Activated CD4-positive, alpha-beta T cell treated with anti-CD3 and anti-CD28 coated beads, Interleukin-2, amount 10 ng/mL, durations not matched to agents 7 days and 5 days (primary cell): Measurements from ENCODE around the gene MCRS1. TPM values are rescaled to one million over a fixed set of nuclear protein-coding genes. Genes with fewer than 3 reads are reported as not detected.
A peak's percentile ranks its signal among the peaks of the same experiment; 100 is the strongest.

Experiments
- CTCF ChIA-PET: fragments of 350-600 bp; sonication (Branson Sonifier 250); formaldehyde crosslinking; loops from one replicate; lab custom pipeline; 2021; ENCODE audit warnings: antibody characterized with exemption; lab: Charles Lee
- POLR2A ChIA-PET: fragments of 350-600 bp; sonication (Branson Sonifier 250); formaldehyde crosslinking; loops from one replicate; lab custom pipeline; 2021; ENCODE audit warnings: antibody characterized with exemption; lab: Charles Lee
- DNase-seq: peaks from one replicate; pipeline ENCODE4 v3.0.0-alpha.2; 2020
- H3K27ac Mint-ChIP-seq: one replicate; pipeline ENCODE4 v1.8.0; 2021; ENCODE audit warnings: mild to moderate bottlenecking, moderate library complexity, mixed read lengths
- H3K27me3 Mint-ChIP-seq: one replicate; pipeline ENCODE4 v1.8.0; 2021; ENCODE audit warnings: mixed read lengths
- H3K36me3 Mint-ChIP-seq: one replicate; pipeline ENCODE4 v1.8.0; 2021; ENCODE audit warnings: low read depth, mixed read lengths
- H3K4me1 Mint-ChIP-seq: one replicate; pipeline ENCODE4 v1.8.0; 2021; ENCODE audit warnings: mixed read lengths
- H3K4me3 Mint-ChIP-seq: one replicate; pipeline ENCODE4 v1.8.0; 2021; ENCODE audit warnings: mild to moderate bottlenecking, moderate library complexity, mixed read lengths
- H3K9me3 Mint-ChIP-seq: one replicate; pipeline ENCODE4 v1.8.0; 2021; ENCODE audit warnings: mixed read lengths
- total RNA-seq, 2 experiments: library from RNA; stranded (reverse); gene quantifications; one replicate each; pipeline ENCODE4 v1.2.3, GENCODE V29; 2021

The MCRS1 gene
- total RNA-seq, 2 experiments from 2014 or later: 85.3 to 89.2 TPM

DNA sequence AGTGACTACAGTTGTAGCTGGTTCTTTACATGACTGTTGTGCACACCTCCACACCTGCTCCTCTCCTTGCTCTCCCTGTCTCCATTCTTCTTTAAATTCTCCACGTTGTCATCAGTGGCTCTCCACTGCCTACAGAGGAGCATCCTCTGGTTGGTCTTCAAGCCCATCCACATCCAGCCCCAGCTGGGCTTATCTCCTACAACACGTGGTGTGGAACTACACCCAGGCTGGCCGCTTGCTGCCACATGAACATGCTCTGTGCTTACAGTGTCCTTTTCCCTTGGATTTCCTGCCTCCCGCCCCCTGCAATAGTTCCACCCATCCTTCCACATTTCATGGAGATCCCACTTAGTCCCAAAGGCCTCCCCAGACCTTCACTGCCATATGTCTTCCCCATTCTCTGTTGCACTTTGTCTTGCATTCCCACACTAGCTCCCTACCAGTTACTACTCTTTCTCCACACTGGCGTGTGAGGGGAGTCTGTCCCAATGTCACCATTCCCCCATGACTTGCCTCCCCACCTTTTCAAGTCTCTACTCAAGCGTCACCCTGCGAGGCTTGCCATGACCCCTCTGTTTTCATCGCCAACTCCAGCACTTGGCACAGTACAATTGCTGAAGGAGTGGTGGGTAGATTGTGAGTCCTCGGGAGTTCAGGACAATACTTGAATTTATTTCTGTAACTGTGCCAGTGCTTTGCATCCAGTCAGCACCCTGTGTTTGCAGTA, 9.8 kb upstream of the MCRS1 start:
- H3K4me1 Mint-ChIP-seq: peaks cover 22% of the 10 kb centered on the region
- ChIA-PET CTCF (interaction anchor here (1.0 to 4.0 kb wide), 4 partner anchors 7 to 219 kb away, joined by 3 to 22 read pairs (median 4); no protein-coding TSS in a partner anchor), POLR2A (no interaction called here)
- no peaks in the 10 kb centered on the region for H3K27me3 Mint-ChIP-seq
- no peak for DNase-seq
- no peak overlapping the region for H3K4me3 Mint-ChIP-seq
- H3K9me3 Mint-ChIP-seq: no peaks in the 10 kb centered on the region
- no peak overlapping the region for H3K27ac Mint-ChIP-seq
- H3K36me3 Mint-ChIP-seq: peaks cover 4% of the 10 kb centered on the region

DNA sequence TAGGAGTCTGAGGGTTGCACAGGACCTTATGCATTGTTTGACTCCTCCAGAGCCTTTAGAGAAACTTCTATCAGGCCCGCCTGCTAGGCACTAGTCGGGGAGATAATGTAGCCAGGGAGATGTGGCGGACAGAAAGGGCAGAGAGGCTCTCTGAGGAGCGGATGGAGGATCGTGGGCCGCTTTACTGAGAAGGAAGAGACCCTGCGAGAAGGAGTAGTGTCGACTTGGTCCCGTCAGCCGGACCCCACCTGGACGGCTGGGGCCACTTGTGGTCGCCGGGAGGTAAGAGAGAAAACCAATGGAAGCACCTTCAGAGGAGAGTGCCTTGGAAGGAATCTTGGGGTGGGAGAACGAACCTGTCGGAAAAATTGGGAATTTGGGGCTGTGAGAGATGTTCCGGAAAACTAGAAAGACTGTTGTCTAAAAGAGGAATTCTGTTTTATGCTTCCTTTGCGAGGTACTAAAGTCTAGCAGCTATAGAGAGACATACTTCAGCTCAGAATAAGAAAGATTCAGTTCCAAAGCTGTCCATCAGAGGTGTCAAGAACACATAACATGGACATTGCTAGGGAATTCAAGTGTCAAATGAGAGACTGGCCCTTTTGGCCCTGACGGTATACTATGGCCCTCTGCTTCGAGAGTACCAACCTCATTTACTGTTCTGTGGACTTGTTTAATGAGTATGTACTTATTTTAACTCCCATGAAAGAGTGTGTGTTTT, 660 bp upstream of the MCRS1 start:
- Mint-ChIP-seq H3K27me3 (no peaks in the 10 kb centered on the region), H3K4me1 (peaks cover 55% of the 10 kb centered on the region), H3K4me3 (peak overlapping the region; percentile 91), H3K9me3 (no peaks in the 10 kb centered on the region), H3K36me3 (peaks cover 23% of the 10 kb centered on the region), H3K27ac (peak overlapping the region; percentile 99)
- POLR2A ChIA-PET: interaction anchor here (0.6 kb wide), 1 partner anchor 945 kb away, joined by 7 read pairs; no protein-coding TSS in a partner anchor
- no peak for DNase-seq
- CTCF ChIA-PET: interaction anchor here (0.6 to 5.4 kb wide), 3 partner anchors 9 to 379 kb away, joined by 3 to 22 read pairs (median 3); no protein-coding TSS in a partner anchor

DNA sequence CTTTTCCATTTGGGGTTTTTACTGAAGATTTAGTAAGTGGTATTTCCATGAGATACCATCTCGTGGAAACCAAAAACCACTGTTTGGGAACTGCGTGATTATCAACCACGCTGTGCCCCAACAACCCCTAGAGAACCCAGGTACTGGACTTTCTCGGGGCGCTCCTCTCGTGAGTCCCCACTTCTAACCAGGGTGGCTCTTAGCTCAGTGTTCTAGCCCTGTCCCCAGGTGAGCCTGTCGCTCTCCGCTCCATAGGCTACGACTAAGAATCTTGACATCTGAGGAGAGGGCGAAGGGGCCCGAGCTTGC, 686 bp downstream of the MCRS1 start:
- H3K4me1 Mint-ChIP-seq: peaks cover 65% of the 10 kb centered on the region
- CTCF ChIA-PET: interaction anchor here (0.6 to 1.8 kb wide), 8 partner anchors 9 to 559 kb away, joined by 3 to 5 read pairs (median 3); no protein-coding TSS in a partner anchor
- no peaks in the 10 kb centered on the region for H3K9me3 Mint-ChIP-seq
- POLR2A ChIA-PET: no interaction called here
- peaks cover 32% of the 10 kb centered on the region for H3K36me3 Mint-ChIP-seq
- H3K4me3 Mint-ChIP-seq: peak overlapping the region; percentile 91
- no peaks in the 10 kb centered on the region for H3K27me3 Mint-ChIP-seq
- peak overlapping the region; percentile 99 for H3K27ac Mint-ChIP-seq
- no peak for DNase-seq

DNA sequence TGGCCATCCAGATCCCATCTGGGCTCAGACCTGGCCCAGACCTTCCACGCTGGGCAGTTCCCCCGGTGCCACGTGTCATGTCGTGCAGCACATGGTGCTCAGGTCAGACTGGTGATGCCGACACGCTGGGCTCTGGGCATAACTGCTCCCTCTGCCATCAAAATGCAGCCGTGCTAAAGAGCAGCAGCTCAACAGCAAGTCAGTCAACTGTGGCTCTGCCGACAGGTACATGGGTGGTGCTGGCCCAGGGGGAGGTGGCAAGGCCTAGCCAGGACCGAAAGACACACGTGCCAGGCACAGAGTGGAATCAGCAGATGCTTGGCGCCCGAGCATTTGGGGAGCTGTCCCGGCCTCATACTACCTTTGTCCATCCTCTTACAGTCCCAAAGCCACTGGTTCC, 1.6 kb downstream of the MCRS1 start:
- H3K27me3 Mint-ChIP-seq: no peaks in the 10 kb centered on the region
- DNase-seq: no peak
- ChIA-PET CTCF (interaction anchor here (0.6 to 1.8 kb wide), 5 partner anchors 8 to 560 kb away, joined by 3 to 5 read pairs (median 3); partner anchors contain the start of gene KCNH3), POLR2A (no interaction called here)
- H3K27ac Mint-ChIP-seq: peak overlapping the region; percentile 99
- H3K4me3 Mint-ChIP-seq: peak overlapping the region; percentile 91
- peaks cover 35% of the 10 kb centered on the region for H3K36me3 Mint-ChIP-seq
- peaks cover 70% of the 10 kb centered on the region for H3K4me1 Mint-ChIP-seq
- H3K9me3 Mint-ChIP-seq: no peaks in the 10 kb centered on the region

GRCh38 chr12:49565406-49566265, 2.3 kb downstream of the MCRS1 start:
- no peak for DNase-seq
- H3K4me1 Mint-ChIP-seq: peaks cover 72% of the 10 kb centered on the region
- no peaks in the 10 kb centered on the region for H3K27me3 Mint-ChIP-seq
- peak overlapping the region; percentile 91 for H3K4me3 Mint-ChIP-seq
- no peaks in the 10 kb centered on the region for H3K9me3 Mint-ChIP-seq
- POLR2A ChIA-PET: interaction anchor here (0.6 kb wide), 1 partner anchor 30 kb away, joined by 4 read pairs; no protein-coding TSS in a partner anchor
- CTCF ChIA-PET: interaction anchor here (1.3 to 1.8 kb wide), 3 partner anchors 13 to 27 kb away, joined by 3 to 5 read pairs (median 3); partner anchors contain the start of gene KCNH3
- H3K36me3 Mint-ChIP-seq: peaks cover 38% of the 10 kb centered on the region
- H3K27ac Mint-ChIP-seq: peak overlapping the region; percentile 88

- DNase-seq: peak; percentile 48
- peak overlapping the region; percentile 91 for H3K4me3 Mint-ChIP-seq
- H3K4me1 Mint-ChIP-seq: peaks cover 70% of the 10 kb centered on the region
- CTCF ChIA-PET: interaction anchor here (0.9 to 1.5 kb wide), 4 partner anchors 12 to 265 kb away, joined by 3 to 5 read pairs (median 3); no protein-coding TSS in a partner anchor
- H3K9me3 Mint-ChIP-seq: no peaks in the 10 kb centered on the region
- peak overlapping the region; percentile 88 for H3K27ac Mint-ChIP-seq
- no peaks in the 10 kb centered on the region for H3K27me3 Mint-ChIP-seq
- peaks cover 44% of the 10 kb centered on the region for H3K36me3 Mint-ChIP-seq
- POLR2A ChIA-PET: interaction anchor here (0.6 kb wide), 1 partner anchor 29 kb away, joined by 4 read pairs; no protein-coding TSS in a partner anchor
Observed at GRCh38 chr12:49564686-49565405, 3.1 kb downstream of the MCRS1 start.

- peak overlapping the region; percentile 91 for H3K4me3 Mint-ChIP-seq
- H3K4me1 Mint-ChIP-seq: peaks cover 71% of the 10 kb centered on the region
- peak overlapping the region; percentile 88 for H3K27ac Mint-ChIP-seq
- ChIA-PET POLR2A (no interaction called here), CTCF (interaction anchor here (0.9 to 1.5 kb wide), 6 partner anchors 12 to 265 kb away, joined by 3 to 5 read pairs (median 3); no protein-coding TSS in a partner anchor)
- H3K27me3 Mint-ChIP-seq: no peaks in the 10 kb centered on the region
- no peaks in the 10 kb centered on the region for H3K9me3 Mint-ChIP-seq
- no peak for DNase-seq
- H3K36me3 Mint-ChIP-seq: peaks cover 47% of the 10 kb centered on the region
Observed at GRCh38 chr12:49563951-49564685, 3.8 kb downstream of the MCRS1 start.

- H3K4me1 Mint-ChIP-seq: peaks cover 64% of the 10 kb centered on the region
- CTCF ChIA-PET: interaction anchor here (0.9 to 1.4 kb wide), 2 partner anchors 18 to 265 kb away, joined by 3 to 4 read pairs; no protein-coding TSS in a partner anchor
Observed at GRCh38 chr12:49562831-49563230, 5.1 kb downstream of the MCRS1 start.

DNA sequence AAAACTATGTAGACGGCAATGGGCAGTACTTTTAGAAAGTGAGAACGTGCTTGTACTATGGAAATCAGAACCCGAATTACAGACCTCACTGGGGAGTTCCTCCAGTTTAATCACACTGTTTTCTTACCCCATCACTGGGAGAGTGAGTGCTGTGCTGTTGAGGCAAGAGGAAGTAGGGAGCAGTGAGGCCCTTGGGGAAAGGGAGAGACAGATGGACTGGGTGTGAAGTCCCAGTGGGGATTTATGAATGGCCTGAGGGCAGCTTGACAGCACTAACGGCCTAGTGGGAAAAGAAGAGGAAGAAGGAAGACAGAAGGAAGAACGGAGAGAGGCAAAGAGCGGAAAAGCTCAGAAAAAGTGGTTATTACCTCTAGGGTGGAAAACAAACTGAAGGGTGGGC, 5.7 kb downstream of the MCRS1 start:
- no peaks in the 10 kb centered on the region for H3K9me3 Mint-ChIP-seq
- H3K4me3 Mint-ChIP-seq: no peak overlapping the region

More at GRCh38 chr12:49562831-49563230, 5.1 kb downstream of the MCRS1 start:
- peaks cover 56% of the 10 kb centered on the region for H3K36me3 Mint-ChIP-seq
- no peaks in the 10 kb centered on the region for H3K27me3 Mint-ChIP-seq
- H3K27ac Mint-ChIP-seq: no peak overlapping the region
- H3K4me3 Mint-ChIP-seq: no peak overlapping the region
- no peak for DNase-seq
- POLR2A ChIA-PET: no interaction called here
- no peaks in the 10 kb centered on the region for H3K9me3 Mint-ChIP-seq

GRCh38 chr12:49560695-49561094, 7.2 kb downstream of the MCRS1 start:
- no peak overlapping the region for H3K4me3 Mint-ChIP-seq
- peaks cover 59% of the 10 kb centered on the region for H3K36me3 Mint-ChIP-seq
- ChIA-PET CTCF (interaction anchor here (1.1 kb wide), 1 partner anchor 8 kb away, joined by 3 read pairs; no protein-coding TSS in a partner anchor), POLR2A (no interaction called here)
- H3K27ac Mint-ChIP-seq: peak overlapping the region; percentile 48
- no peaks in the 10 kb centered on the region for H3K27me3 Mint-ChIP-seq
- no peaks in the 10 kb centered on the region for H3K9me3 Mint-ChIP-seq
- H3K4me1 Mint-ChIP-seq: peaks cover 54% of the 10 kb centered on the region
- DNase-seq: no peak

More for the DNA sequence above, 5.7 kb downstream of the MCRS1 start:
- ChIA-PET POLR2A (no interaction called here), CTCF (interaction anchor here (1.4 kb wide), 1 partner anchor 265 kb away, joined by 4 read pairs; no protein-coding TSS in a partner anchor)
- peaks cover 63% of the 10 kb centered on the region for H3K4me1 Mint-ChIP-seq
- no peak overlapping the region for H3K27ac Mint-ChIP-seq
- peaks cover 56% of the 10 kb centered on the region for H3K36me3 Mint-ChIP-seq
- DNase-seq: no peak
- H3K27me3 Mint-ChIP-seq: no peaks in the 10 kb centered on the region
